IPS DF 6.9 (cell line): ENCODE results near the gene OPN1SW.

ENCODE experiments used
- DNase-seq: peaks from one replicate; pipeline ENCODE4 v3.0.0-alpha.2; 2013; ENCODE audit warnings: low read depth, low spot score
- H3K27ac ChIP-seq: one replicate; pipeline ENCODE4 v1.5.1; 2013; ENCODE audit warnings: low read length, control low read depth
- H3K27me3 ChIP-seq: 2 replicates; pipeline ENCODE4 v1.6.1; 2013; ENCODE audit warnings: mild to moderate bottlenecking, low read length; ENCODE audit not compliant: control insufficient read depth, insufficient read depth
- H3K36me3 ChIP-seq: 2 replicates; pipeline ENCODE4 v1.6.1; 2013; ENCODE audit warnings: low read length; ENCODE audit not compliant: control insufficient read depth, insufficient read depth
- H3K4me1 ChIP-seq: 2 replicates; pipeline ENCODE4 v1.6.1; 2013; ENCODE audit warnings: low read length; ENCODE audit not compliant: control insufficient read depth, insufficient read depth
- H3K4me3 ChIP-seq: 2 replicates; pipeline ENCODE4 v1.5.1; 2013; ENCODE audit warnings: mild to moderate bottlenecking, low read length
- H3K9me3 ChIP-seq: 2 replicates; pipeline ENCODE4 v1.6.1; 2013; ENCODE audit warnings: low read length, inconsistent platforms; ENCODE audit not compliant: control insufficient read depth, insufficient read depth
- WGBS: extraction: QIAGEN DNeasy Blood & Tissue Kit; methylation state at CpG from one replicate; pipeline ENCODE4 v1.1.7; 2013; ENCODE audit warnings: mixed read lengths, missing lambda C conversion rate; ENCODE audit not compliant: insufficient read length, insufficient coverage; 5-methylcytosine and 5-hydroxymethylcytosine counted together

Gene OPN1SW

DNA sequence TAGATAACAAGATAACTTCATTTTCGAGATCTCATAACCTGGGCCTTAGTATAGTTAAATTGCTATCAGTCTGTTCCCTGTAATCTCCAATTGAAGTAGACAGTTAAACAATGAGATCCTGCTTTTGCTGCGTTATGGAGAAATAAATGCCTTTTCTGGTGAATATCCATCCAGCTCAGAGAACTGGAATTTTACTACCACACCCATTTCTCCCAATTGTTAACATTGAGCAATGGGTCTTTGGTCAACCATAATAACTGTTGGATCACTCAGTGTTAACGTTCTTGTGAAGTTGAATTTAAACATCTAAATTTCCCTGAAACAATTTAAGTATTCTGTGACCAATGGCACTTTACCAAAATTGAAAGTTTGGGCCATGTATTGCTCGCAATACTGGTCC, 33.4 kb downstream of the OPN1SW start:
- Histone ChIP-seq H3K9me3 (no peaks in the 10 kb centered on the region), H3K27me3 (no peaks in the 10 kb centered on the region), H3K36me3 (no peaks in the 10 kb centered on the region), H3K4me3 (no peak overlapping the region), H3K4me1 (no peaks in the 10 kb centered on the region), H3K27ac (no peak overlapping the region)
- WGBS, result no CpG with 5 or more reads among the region's 4 CpGs
- no peak for DNase-seq

DNA sequence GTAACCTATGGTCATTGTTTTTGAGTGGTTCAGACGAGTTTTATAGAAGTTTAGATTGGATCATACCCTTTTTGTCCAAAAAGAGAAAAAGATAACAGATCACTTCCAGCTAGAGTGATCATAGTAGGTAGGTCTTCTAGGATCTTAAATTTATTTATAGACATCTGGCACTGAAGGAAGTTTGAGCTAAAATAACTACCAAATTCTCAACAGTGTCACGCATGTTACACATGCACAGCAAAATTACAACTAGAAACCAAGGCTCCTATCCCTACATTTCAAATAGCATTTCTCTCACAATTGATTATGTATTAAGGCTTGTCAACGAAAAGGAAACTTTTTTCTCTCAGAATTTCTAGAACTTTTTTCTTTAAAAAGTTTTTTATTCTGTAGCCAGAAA, 34.1 kb downstream of the OPN1SW start:
- WGBS, result no CpG with 5 or more reads among the region's 3 CpGs
- Histone ChIP-seq H3K9me3 (no peaks in the 10 kb centered on the region), H3K36me3 (no peaks in the 10 kb centered on the region), H3K27ac (no peak overlapping the region), H3K4me3 (no peak overlapping the region), H3K4me1 (no peaks in the 10 kb centered on the region), H3K27me3 (no peaks in the 10 kb centered on the region)
- DNase-seq, result no peak

DNA sequence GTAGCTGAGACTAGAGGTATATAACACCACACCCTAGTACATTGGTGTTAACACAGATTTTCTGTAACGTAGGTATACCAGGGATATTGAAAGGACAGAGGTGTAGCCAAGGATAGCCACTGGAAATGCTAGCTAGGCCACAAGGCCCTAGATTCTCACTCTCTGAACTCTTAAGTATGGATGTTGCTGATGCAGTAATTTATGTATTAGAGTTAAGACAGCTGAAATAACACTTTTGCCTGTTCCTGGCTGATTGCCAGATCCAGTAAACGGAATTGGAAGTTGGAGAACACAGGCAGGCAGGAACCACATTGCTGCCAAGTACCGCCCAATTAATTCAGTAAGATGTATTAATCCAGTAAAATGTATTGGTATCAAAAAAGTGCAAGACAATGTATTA, 34.6 kb downstream of the OPN1SW start:
- Histone ChIP-seq H3K27me3 (no peaks in the 10 kb centered on the region), H3K27ac (no peak overlapping the region), H3K4me1 (no peaks in the 10 kb centered on the region), H3K9me3 (no peaks in the 10 kb centered on the region), H3K4me3 (no peak overlapping the region), H3K36me3 (no peaks in the 10 kb centered on the region)
- no CpG with 5 or more reads among the region's 3 CpGs for whole genome bisulfite sequencing
- no peak for DNase-seq

GRCh38 chr7:128739990-128740682, 35.5 kb downstream of the OPN1SW start:
- no peaks in the 10 kb centered on the region for H3K27me3 ChIP-seq
- WGBS, result no CpG with 5 or more reads among the region's 13 CpGs
- no peaks in the 10 kb centered on the region for H3K9me3 ChIP-seq
- no peaks in the 10 kb centered on the region for H3K36me3 ChIP-seq
- no peaks in the 10 kb centered on the region for H3K4me1 ChIP-seq
- DNase-seq, result no peak
- peak overlapping the region; percentile 96; the same call in 1 of the 2 replicates for H3K4me3 ChIP-seq
- H3K27ac ChIP-seq, result no peak overlapping the region

GRCh38 chr7:128739048-128739962, 36.3 kb downstream of the OPN1SW start, which contains the start of gene CALU:
TSS of gene CALU (plus strand) at chr7:128739359. CDS start at chr7:128748584, 9,225 bp downstream.
- no peaks in the 10 kb centered on the region for H3K36me3 ChIP-seq
- no CpG with 5 or more reads among the region's 74 CpGs for WGBS
- no peaks in the 10 kb centered on the region for H3K4me1 ChIP-seq
- peak within 1 kb of the TSS; percentile 96 for H3K4me3 ChIP-seq
- no peak within 1 kb of the TSS for H3K27ac ChIP-seq
- H3K27me3 ChIP-seq, result no peaks in the 10 kb centered on the region
- peak; percentile 88 for DNase-seq
- no peaks in the 10 kb centered on the region for H3K9me3 ChIP-seq

DNA sequence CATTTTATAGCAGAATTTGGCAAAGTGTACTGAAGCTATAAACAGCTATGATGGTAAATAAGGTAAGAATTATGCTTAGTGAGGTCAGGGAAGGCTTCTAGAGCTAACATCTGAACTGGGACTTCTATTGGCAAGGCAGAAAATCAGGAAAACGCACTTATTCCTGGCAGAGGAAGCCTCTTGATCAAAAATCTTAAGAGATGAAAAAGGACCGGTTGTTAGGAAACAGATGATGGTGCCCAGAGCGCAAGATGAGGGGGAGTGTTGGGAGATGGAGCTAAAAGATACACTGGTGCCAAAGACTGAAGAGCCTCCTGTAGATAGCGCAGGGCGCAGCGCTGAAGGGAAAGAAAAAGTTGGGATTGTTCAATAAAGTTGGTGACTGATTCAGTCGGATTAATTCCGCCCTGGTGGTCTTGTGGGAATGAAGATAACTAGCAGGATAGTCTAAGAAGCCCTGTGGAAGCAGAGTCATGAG, 37.0 kb downstream of the OPN1SW start:
- DNase-seq, result no peak
- Histone ChIP-seq H3K9me3 (no peaks in the 10 kb centered on the region), H3K36me3 (no peaks in the 10 kb centered on the region), H3K4me1 (no peaks in the 10 kb centered on the region), H3K27me3 (no peaks in the 10 kb centered on the region), H3K4me3 (peak overlapping the region; percentile 96), H3K27ac (no peak overlapping the region)
- WGBS, result no CpG with 5 or more reads among the region's 8 CpGs

GRCh38 chr7:128737867-128738385, 37.7 kb downstream of the OPN1SW start:
- no peaks in the 10 kb centered on the region for H3K36me3 ChIP-seq
- DNase-seq, result no peak
- H3K27ac ChIP-seq, result no peak overlapping the region
- no CpG with 5 or more reads among the region's 1 CpG for WGBS
- no peaks in the 10 kb centered on the region for H3K27me3 ChIP-seq
- no peaks in the 10 kb centered on the region for H3K9me3 ChIP-seq
- no peak overlapping the region for H3K4me3 ChIP-seq
- H3K4me1 ChIP-seq, result no peaks in the 10 kb centered on the region

DNA sequence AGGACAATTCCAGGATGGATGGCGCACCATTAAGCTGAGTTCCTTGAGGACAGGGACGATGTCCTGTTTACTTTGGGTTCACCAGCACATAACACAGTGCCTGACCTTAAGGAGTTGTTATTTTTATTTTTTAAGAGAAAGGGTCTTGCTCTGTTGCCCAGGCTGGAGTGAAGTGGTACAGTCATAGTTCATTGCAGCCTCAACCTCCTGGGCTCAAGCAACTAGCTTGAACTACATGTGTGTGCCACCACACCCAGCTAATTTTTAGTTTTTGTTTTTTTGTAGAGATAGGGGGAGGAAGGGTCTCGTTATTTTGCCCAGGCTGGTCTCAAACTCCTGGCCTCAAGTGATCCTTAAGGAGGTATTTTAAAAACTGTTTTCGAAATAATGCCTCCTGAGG, 38.2 kb downstream of the OPN1SW start:
- Histone ChIP-seq H3K9me3 (no peaks in the 10 kb centered on the region), H3K4me3 (no peak overlapping the region), H3K4me1 (no peaks in the 10 kb centered on the region), H3K27me3 (no peaks in the 10 kb centered on the region), H3K36me3 (no peaks in the 10 kb centered on the region), H3K27ac (no peak overlapping the region)
- DNase-seq, result no peak
- WGBS, result no CpG with 5 or more reads among the region's 4 CpGs

- Histone ChIP-seq H3K27me3 (no peaks in the 10 kb centered on the region), H3K36me3 (no peaks in the 10 kb centered on the region), H3K4me3 (no peak overlapping the region), H3K9me3 (no peaks in the 10 kb centered on the region), H3K4me1 (no peaks in the 10 kb centered on the region), H3K27ac (no peak overlapping the region)
- WGBS, result no CpG with 5 or more reads among the region's 5 CpGs
- DNase-seq, result no peak
Measured at GRCh38 chr7:128735436-128735835, 40.2 kb downstream of the OPN1SW start.

- DNase-seq, result no peak
- no peak overlapping the region for H3K27ac ChIP-seq
- H3K4me1 ChIP-seq, result no peaks in the 10 kb centered on the region
- no peaks in the 10 kb centered on the region for H3K27me3 ChIP-seq
- WGBS, result no CpG with 5 or more reads among the region's 1 CpG
- no peak overlapping the region for H3K4me3 ChIP-seq
- H3K36me3 ChIP-seq, result no peaks in the 10 kb centered on the region
- no peaks in the 10 kb centered on the region for H3K9me3 ChIP-seq
Measured at GRCh38 chr7:128734890-128735289, 40.7 kb downstream of the OPN1SW start.
